Measurements from ENCODE around the gene SMG6.

Gene SMG6

GRCh38 chr17:2024572-2025219 is 278.9 kb downstream of the SMG6 start:
- peak overlapping the region; percentile 53 to 68 for H3K4me3 ChIP-seq (ENCODE audit: low read length in 2 of 2)
- no peak overlapping the region for H3K27ac ChIP-seq (ENCODE audit: low read length)
- H3K9ac ChIP-seq (ENCODE audit: low read length in 2 of 2): no peak overlapping the region
- peaks cover 36 to 51% of the 10 kb centered on the region in 2 donors for H3K27me3 ChIP-seq (ENCODE audit: control insufficient read depth in 1 of 2, insufficient read depth in 2 of 2, low read length in 2 of 2)
- H3K4me1 ChIP-seq (ENCODE audit: control insufficient read depth, insufficient read depth, low read length): peaks cover 34% of the 10 kb centered on the region
- no peaks in the 10 kb centered on the region for H3K9me3 ChIP-seq (ENCODE audit: control insufficient read depth in 2 of 2, low read length in 2 of 2)
- no peaks in the 10 kb centered on the region for H3K36me3 ChIP-seq (ENCODE audit: control insufficient read depth in 2 of 2, insufficient read depth in 2 of 2, low read length in 2 of 2)

GRCh38 chr17:2023692-2024571 is 279.7 kb downstream of the SMG6 start:
- Histone ChIP-seq H3K36me3 (ENCODE audit: control insufficient read depth in 2 of 2, insufficient read depth in 2 of 2, low read length in 2 of 2) (no peaks in the 10 kb centered on the region), H3K27me3 (ENCODE audit: control insufficient read depth in 1 of 2, insufficient read depth in 2 of 2, low read length in 2 of 2) (peaks cover 32 to 45% of the 10 kb centered on the region in 2 donors), H3K4me3 (ENCODE audit: low read length in 2 of 2) (peak overlapping the region; percentile 53 to 68), H3K27ac (ENCODE audit: low read length) (no peak overlapping the region), H3K9ac (ENCODE audit: low read length in 2 of 2) (no peak overlapping the region), H3K4me1 (ENCODE audit: control insufficient read depth, insufficient read depth, low read length) (peaks cover 32% of the 10 kb centered on the region), H3K9me3 (ENCODE audit: control insufficient read depth in 2 of 2, low read length in 2 of 2) (no peaks in the 10 kb centered on the region)

DNA sequence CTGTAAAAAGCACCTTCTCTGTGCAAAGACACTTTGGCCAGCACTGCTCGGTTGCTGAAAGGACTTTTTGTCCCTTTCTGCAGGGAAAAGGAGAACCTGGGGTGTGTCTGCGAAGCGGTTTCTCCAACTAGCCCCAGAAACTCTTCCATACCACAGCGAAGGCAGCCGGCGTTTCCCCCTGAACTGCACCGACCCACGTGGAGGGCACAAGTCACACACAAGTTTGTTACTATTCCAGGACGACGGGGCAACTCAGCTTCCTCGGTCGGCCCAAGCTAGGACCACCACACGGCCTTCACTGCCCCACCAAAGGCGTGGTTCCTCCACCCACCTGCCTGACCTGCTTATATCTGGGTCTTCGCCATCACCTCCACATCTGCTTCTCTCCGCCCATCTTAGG is 280.3 kb downstream of the SMG6 start:
- no peak overlapping the region for H3K4me3 ChIP-seq (ENCODE audit: low read length in 2 of 2)
- no peak overlapping the region for H3K9ac ChIP-seq (ENCODE audit: low read length in 2 of 2)
- no peak overlapping the region for H3K27ac ChIP-seq (ENCODE audit: low read length)
- H3K9me3 ChIP-seq (ENCODE audit: control insufficient read depth in 2 of 2, low read length in 2 of 2): no peaks in the 10 kb centered on the region
- H3K36me3 ChIP-seq (ENCODE audit: control insufficient read depth in 2 of 2, insufficient read depth in 2 of 2, low read length in 2 of 2): no peaks in the 10 kb centered on the region
- H3K27me3 ChIP-seq (ENCODE audit: control insufficient read depth in 1 of 2, insufficient read depth in 2 of 2, low read length in 2 of 2): peaks cover 28 to 45% of the 10 kb centered on the region in 2 donors
- H3K4me1 ChIP-seq (ENCODE audit: control insufficient read depth, insufficient read depth, low read length): peaks cover 32% of the 10 kb centered on the region

DNA sequence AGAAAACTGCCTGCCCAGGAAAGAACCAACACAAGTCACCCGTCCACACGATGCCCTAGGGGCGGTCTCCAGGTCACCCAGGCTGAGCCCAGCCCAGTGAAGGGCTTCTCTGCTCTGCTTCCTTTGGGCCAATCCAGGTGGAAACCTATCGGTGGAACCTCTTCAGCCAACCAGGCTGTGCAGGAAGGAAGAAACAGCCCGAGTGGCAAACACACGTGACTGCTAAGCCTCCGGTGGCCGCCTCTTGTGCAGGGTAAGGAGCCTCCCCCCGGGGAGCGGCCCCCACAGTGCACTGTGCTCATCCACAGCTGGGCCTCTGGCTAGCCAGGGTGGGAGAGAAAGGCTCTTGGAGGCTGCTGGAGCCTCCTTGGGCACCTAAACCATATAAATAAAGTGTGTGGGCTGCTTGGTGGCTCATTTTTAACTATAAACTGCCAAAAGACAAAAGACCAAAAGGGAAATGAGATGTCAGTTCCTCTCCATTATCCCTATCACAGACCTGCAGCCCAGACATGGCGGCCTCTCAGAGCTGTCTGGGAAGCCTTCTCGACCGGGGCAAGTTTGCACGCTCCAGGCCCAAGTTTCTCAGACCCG is 280.8 kb downstream of the SMG6 start:
- Histone ChIP-seq H3K27me3 (ENCODE audit: control insufficient read depth in 1 of 2, insufficient read depth in 2 of 2, low read length in 2 of 2) (peaks cover 28 to 44% of the 10 kb centered on the region in 2 donors), H3K4me1 (ENCODE audit: control insufficient read depth, insufficient read depth, low read length) (peaks cover 32% of the 10 kb centered on the region), H3K36me3 (ENCODE audit: control insufficient read depth in 2 of 2, insufficient read depth in 2 of 2, low read length in 2 of 2) (no peaks in the 10 kb centered on the region), H3K4me3 (ENCODE audit: low read length in 2 of 2) (no peak overlapping the region), H3K9ac (ENCODE audit: low read length in 2 of 2) (no peak overlapping the region), H3K27ac (ENCODE audit: low read length) (no peak overlapping the region), H3K9me3 (ENCODE audit: control insufficient read depth in 2 of 2, low read length in 2 of 2) (no peaks in the 10 kb centered on the region)

DNA sequence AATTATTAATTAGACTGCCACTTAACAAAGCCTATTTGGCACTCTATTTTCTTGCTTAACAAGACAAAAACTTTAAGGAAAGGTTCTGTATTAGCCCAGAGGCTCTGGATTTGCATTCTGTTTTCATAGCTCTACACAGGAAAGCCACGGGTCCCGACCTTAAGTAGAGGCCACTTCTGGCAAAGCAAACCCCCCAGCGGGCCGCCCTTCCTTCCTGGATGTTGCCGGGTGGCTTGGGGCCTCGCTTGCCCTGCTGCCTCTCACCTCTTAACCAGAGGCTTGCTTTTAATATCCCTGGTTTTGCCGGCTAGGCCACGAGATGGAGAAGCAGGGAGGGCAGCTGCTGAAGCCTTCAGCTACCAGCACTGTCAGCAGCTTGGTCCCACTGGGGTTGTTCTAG is 282.9 kb downstream of the SMG6 start:
- peaks cover 28 to 34% of the 10 kb centered on the region in 2 donors for H3K27me3 ChIP-seq (ENCODE audit: control insufficient read depth in 1 of 2, insufficient read depth in 2 of 2, low read length in 2 of 2)
- peaks cover 26% of the 10 kb centered on the region for H3K4me1 ChIP-seq (ENCODE audit: control insufficient read depth, insufficient read depth, low read length)
- no peak overlapping the region for H3K27ac ChIP-seq (ENCODE audit: low read length)
- no peak overlapping the region for H3K9ac ChIP-seq (ENCODE audit: low read length in 2 of 2)
- no peaks in the 10 kb centered on the region for H3K36me3 ChIP-seq (ENCODE audit: control insufficient read depth in 2 of 2, insufficient read depth in 2 of 2, low read length in 2 of 2)
- no peaks in the 10 kb centered on the region for H3K9me3 ChIP-seq (ENCODE audit: control insufficient read depth in 2 of 2, low read length in 2 of 2)
- no peak overlapping the region for H3K4me3 ChIP-seq (ENCODE audit: low read length in 2 of 2)

GRCh38 chr17:2019723-2020122 is 283.9 kb downstream of the SMG6 start:
- Histone ChIP-seq H3K4me1 (ENCODE audit: control insufficient read depth, insufficient read depth, low read length) (peaks cover 16% of the 10 kb centered on the region), H3K4me3 (ENCODE audit: low read length in 2 of 2) (no peak overlapping the region), H3K27me3 (ENCODE audit: control insufficient read depth in 1 of 2, insufficient read depth in 2 of 2, low read length in 2 of 2) (peaks cover 28% of the 10 kb centered on the region in 2 donors), H3K9me3 (ENCODE audit: control insufficient read depth in 2 of 2, low read length in 2 of 2) (no peaks in the 10 kb centered on the region), H3K27ac (ENCODE audit: low read length) (no peak overlapping the region), H3K9ac (ENCODE audit: low read length in 2 of 2) (no peak overlapping the region), H3K36me3 (ENCODE audit: control insufficient read depth in 2 of 2, insufficient read depth in 2 of 2, low read length in 2 of 2) (no peaks in the 10 kb centered on the region)

- peaks cover 8% of the 10 kb centered on the region for H3K4me1 ChIP-seq (ENCODE audit: control insufficient read depth, insufficient read depth, low read length)
- H3K9me3 ChIP-seq (ENCODE audit: control insufficient read depth in 2 of 2, low read length in 2 of 2): no peaks in the 10 kb centered on the region
- no peaks in the 10 kb centered on the region for H3K36me3 ChIP-seq (ENCODE audit: control insufficient read depth in 2 of 2, insufficient read depth in 2 of 2, low read length in 2 of 2)
- no peak overlapping the region for H3K27ac ChIP-seq (ENCODE audit: low read length)
- H3K4me3 ChIP-seq (ENCODE audit: low read length in 2 of 2): no peak overlapping the region
- peaks cover 19 to 25% of the 10 kb centered on the region in 2 donors for H3K27me3 ChIP-seq (ENCODE audit: control insufficient read depth in 1 of 2, insufficient read depth in 2 of 2, low read length in 2 of 2)
- no peak overlapping the region for H3K9ac ChIP-seq (ENCODE audit: low read length in 2 of 2)
Measured at GRCh38 chr17:2018716-2019510, 284.7 kb downstream of the SMG6 start.

DNA sequence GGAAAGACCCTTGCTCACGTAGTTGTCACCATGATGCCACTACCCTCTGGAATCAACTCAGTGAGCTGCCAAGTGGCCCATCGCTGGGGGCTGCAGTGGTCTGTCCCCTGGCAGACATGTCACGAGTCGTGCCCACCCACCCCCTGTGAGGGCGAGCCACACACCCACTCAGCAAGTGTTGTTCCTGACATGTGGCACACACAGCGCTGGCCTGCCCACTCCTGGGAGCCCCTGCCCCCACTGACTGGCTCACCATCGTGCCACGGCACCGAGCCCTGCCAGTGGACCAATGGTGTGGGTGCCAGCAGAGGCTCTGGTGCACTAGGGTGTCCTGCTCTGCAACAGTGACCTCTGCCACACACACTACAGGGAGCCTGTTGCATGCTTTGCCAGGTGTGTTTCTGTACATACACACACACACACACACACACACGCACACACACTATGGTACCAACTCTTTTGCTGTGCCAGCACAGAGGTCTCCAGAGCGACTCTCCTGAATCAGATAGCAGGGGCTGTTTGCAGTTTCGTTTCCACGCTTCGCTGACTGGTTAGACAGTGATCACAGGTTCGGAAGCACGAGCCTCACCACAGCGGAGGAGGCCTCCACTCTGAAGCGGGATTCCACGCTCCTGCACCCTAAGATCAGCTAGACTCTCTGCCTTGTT is 286.2 kb downstream of the SMG6 start:
- no peak overlapping the region for H3K9ac ChIP-seq (ENCODE audit: low read length in 2 of 2)
- no peaks in the 10 kb centered on the region for H3K9me3 ChIP-seq (ENCODE audit: control insufficient read depth in 2 of 2, low read length in 2 of 2)
- no peaks in the 10 kb centered on the region for H3K36me3 ChIP-seq (ENCODE audit: control insufficient read depth in 2 of 2, insufficient read depth in 2 of 2, low read length in 2 of 2)
- no peak overlapping the region for H3K27ac ChIP-seq (ENCODE audit: low read length)
- no peaks in the 10 kb centered on the region for H3K4me1 ChIP-seq (ENCODE audit: control insufficient read depth, insufficient read depth, low read length)
- H3K27me3 ChIP-seq (ENCODE audit: control insufficient read depth in 1 of 2, insufficient read depth in 2 of 2, low read length in 2 of 2): peaks cover 11 to 18% of the 10 kb centered on the region in 2 donors
- no peak overlapping the region for H3K4me3 ChIP-seq (ENCODE audit: low read length in 2 of 2)

GRCh38 chr17:2016494-2016893 is 287.1 kb downstream of the SMG6 start:
- Histone ChIP-seq H3K27ac (ENCODE audit: low read length) (no peak overlapping the region), H3K9me3 (ENCODE audit: control insufficient read depth in 2 of 2, low read length in 2 of 2) (no peaks in the 10 kb centered on the region), H3K4me3 (ENCODE audit: low read length in 2 of 2) (no peak overlapping the region), H3K36me3 (ENCODE audit: control insufficient read depth in 2 of 2, insufficient read depth in 2 of 2, low read length in 2 of 2) (no peaks in the 10 kb centered on the region), H3K27me3 (ENCODE audit: control insufficient read depth in 1 of 2, insufficient read depth in 2 of 2, low read length in 2 of 2) (peaks cover 11 to 20% of the 10 kb centered on the region in 2 donors), H3K4me1 (ENCODE audit: control insufficient read depth, insufficient read depth, low read length) (peaks cover 3% of the 10 kb centered on the region), H3K9ac (ENCODE audit: low read length in 2 of 2) (no peak overlapping the region)

- H3K4me1 ChIP-seq (ENCODE audit: control insufficient read depth, insufficient read depth, low read length): peaks cover 5% of the 10 kb centered on the region
Measured at GRCh38 chr17:2015314-2015713, 288.3 kb downstream of the SMG6 start.

More at GRCh38 chr17:2015314-2015713, 288.3 kb downstream of the SMG6 start:
- Histone ChIP-seq H3K27me3 (ENCODE audit: control insufficient read depth in 1 of 2, insufficient read depth in 2 of 2, low read length in 2 of 2) (peaks cover 11 to 20% of the 10 kb centered on the region in 2 donors), H3K9ac (ENCODE audit: low read length in 2 of 2) (no peak overlapping the region), H3K27ac (ENCODE audit: low read length) (no peak overlapping the region), H3K9me3 (ENCODE audit: control insufficient read depth in 2 of 2, low read length in 2 of 2) (no peaks in the 10 kb centered on the region), H3K4me3 (ENCODE audit: low read length in 2 of 2) (no peak overlapping the region), H3K36me3 (ENCODE audit: control insufficient read depth in 2 of 2, insufficient read depth in 2 of 2, low read length in 2 of 2) (no peaks in the 10 kb centered on the region)
